Measurements from ENCODE around the gene PDE2A.

GRCh38 chr11:72701466-72701865 is 27.2 kb upstream of the PDE2A start:
- TF ChIP-seq EZH2 (IDR thresholded peaks at IDR 0.05; ENCODE audit: borderline replicate concordance, low read depth, low read length, severe bottlenecking), result no peak
- no peak for TF ChIP-seq CTCF (IDR thresholded peaks at IDR 0.05; ENCODE audit: borderline replicate concordance, extremely low read depth, low read length, poor library complexity, severe bottlenecking)
